CD4-positive, alpha-beta T cell treated with Interleukin-15 for 4 hours (primary cell): ENCODE measurements around the gene DCUN1D2.
"Not testable (repeated sequence)": the region's sequence is repeated elsewhere in the genome, so short reads cannot be mapped to it uniquely, and the experiment has no call there.

Experiments
- DNase-seq: peaks from one replicate; pipeline ENCODE4 v3.0.0-alpha.2; 2020; ENCODE audit warnings: low spot score

DCUN1D2 gene

DNA sequence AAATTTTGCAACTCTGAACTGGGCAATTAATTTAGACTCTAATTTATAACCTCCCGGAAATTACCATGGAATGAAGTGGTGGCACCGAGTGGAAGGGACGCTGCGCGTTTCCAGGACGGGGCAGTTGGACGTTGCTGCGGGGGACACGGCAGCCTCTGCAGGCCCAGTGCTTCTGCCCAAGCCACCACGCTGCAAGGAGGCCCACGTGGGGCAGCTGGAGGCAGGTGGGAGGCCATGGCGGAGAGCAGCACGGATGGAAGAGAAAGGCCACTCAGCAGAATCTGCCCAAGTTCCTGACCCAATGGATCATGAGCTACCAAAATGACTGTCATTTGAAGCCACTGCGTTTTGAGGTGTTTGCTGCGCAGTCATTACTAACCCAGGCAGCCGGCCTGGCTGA lies 26.0 kb downstream of the DCUN1D2 start:
- no peak for DNase-seq

DNA sequence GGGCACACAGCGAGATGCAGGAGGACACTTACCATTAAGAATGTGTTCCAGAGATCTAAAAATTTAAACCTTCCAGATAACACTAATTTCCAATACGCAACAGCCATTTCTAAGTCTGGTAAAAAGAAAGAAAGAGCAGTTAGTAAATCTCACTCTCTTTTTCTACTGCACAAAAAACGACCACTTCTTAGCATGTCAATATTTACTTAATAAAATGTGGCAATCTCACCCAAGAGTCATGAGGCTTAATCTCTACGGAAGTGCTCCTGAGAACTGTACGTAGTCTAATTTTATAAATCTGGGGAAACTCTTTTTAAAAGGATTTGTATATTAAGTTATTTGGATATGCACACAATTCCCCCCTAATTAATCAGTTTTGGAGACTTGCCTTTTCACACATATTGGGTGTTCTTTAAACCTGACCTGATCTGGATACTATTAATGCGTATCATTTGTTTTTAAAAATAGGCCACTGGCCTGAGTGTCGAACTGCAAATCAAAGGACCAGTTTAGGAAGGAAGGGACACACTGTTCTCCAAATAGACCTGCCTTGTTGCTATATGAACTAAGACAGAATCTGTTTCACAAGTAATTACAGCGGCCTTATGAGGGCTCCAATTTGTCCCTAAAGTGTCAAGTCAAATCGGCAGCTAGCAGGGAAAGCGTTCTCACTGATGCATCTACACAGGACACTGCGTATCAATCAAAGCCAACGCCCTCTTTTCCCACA lies 29.3 kb downstream of the DCUN1D2 start:
- no peak for DNase-seq

DNA sequence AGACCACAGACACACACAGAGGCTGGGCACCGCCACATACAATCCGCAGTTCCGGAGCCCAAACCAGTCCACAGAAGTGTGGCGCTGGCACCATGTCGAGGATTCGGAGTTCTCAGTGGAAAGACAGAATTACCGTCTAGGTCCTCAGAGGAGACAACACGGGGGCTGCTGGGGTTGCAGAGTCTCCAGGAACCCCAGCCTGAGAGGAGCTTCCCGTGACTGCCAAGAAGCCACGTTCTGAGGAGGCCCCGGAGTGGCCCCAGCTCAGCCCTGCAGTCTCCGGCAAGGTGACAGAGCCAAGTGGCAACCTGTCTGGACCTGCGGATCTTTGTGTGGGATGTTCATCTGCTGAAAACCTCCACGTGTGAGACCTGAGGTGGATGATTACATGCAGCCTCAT lies 29.9 kb downstream of the DCUN1D2 start:
- no peak for DNase-seq

DNA sequence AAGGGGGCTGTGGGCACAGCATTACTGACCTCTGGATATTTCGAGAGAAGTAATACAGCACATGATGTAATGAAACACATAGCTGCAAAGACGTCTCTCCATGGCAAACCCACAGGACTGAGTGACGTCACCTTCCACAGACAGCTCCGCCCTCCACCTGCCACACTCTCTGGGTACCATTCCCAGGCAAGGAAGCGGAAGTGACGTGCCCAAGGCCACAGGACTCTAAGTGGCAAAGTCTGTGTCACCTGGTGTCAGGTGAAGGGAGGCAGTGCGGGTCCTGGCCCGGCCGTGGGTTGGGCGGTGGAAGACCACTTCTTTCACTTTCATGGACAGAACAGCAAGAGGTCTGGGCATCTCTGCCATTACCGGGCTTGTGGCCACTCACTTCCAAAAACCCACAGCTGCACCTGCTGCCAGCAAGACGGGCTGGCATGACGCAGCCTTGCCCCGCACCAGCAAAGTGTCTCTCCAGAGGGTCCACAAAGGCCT lies 30.4 kb downstream of the DCUN1D2 start:
- DNase-seq = no peak

DNA sequence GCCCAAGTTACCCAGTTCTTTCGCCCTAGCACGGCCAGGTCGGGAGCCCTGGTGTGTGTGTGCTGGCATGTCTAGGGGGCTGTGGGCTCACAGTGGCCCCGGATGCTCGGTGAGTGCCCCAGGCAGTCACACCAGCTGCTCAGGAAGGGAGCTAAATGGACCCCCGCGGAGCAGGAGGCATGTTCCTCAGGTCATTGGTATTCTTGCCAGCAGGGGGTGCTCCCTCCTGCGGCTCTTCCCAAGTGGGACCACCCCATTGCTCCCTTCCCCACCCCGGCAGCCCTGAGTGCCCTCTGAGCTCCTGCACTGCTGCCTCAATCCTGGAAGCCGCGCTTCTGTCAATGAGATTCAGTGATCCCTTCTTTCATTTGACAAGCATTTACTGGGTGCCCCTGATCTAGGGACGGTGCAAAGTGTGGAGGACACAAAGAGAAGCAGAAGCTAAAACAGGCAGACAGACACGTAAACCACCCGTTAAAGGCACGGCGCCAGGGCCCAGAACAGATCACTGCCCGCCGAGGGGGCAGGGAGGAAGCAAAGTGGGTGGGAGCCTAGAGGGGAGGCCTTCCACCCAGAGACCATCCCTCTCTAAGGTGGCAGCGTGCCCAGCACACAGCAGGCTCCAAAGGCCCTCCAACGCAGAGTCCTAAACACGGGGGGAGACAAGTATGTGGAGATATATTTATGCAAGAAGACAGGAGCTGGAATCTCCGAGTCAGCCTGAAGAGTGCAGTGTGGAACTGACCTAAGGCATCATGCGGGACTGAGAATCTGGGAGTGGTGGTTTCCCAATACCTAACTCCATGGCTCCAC lies 32.1 kb downstream of the DCUN1D2 start:
- no peak for DNase-seq

DNA sequence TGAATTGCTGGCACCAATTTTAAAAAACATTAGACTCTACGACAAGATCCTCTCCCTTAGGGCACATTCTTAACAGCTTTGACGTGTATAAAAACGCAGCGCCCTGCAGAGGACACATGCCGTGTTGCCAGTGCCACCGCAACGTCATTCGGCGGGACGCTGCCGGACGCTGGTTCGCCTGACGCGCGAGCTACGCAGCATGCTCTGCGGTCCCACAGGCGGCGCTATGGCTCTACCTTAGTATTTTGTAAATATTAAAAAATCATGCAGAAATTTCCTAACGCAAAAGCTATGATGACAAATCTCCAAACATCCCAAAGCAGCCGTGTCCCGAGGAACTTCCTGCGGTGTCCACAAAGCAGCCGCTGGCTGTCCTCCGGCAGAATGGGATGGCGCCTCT lies 33.0 kb downstream of the DCUN1D2 start:
- DNase-seq = no peak

DNA sequence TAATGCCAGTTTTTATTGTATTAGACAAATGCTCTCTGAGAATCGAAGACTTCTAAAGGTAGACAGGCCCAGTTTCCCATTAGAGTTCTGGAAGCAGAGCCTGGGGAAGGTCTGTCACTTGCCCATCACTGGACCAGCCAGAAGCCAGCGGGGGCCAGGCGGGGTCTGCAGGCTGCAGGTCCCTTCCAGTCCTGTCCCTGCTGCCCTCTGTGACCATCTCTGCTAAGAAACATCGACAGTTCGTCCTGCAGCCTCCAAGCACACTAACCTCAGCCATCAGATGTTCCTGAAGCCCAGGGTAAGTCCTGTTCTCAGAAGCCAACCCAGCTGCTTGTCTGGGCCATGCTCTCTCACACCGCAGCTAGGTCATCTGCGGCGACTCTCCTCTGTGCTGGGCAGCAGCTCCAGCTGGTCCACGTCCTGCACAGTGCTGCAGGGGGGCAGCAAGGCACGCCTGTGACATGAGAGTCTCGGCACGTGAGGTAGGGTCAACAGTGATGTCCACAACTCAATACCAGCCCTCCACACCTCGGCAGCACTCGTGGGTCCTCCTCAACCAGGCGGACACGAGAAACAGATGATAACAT lies 34.3 kb downstream of the DCUN1D2 start:
- no peak for DNase-seq

DNA sequence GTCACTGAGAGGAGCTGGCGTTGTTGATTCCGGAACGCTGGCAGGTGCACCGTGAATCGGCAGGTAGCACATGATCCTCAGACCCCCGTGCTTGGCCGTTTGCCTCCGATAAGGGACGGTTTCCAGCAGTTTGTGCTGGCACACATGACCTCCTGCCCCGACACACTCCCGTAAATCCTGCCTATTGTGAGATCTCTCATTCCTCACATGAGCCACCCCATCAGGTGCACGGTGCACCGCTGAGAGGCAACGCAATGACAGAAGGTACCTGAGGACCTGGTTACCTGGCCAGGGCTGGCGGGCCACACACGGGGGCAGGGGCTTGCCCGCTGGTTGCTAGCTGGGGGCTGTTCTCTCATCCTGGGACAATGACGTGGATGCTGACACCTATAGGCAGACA lies 35.1 kb downstream of the DCUN1D2 start:
- no peak for DNase-seq

DNA sequence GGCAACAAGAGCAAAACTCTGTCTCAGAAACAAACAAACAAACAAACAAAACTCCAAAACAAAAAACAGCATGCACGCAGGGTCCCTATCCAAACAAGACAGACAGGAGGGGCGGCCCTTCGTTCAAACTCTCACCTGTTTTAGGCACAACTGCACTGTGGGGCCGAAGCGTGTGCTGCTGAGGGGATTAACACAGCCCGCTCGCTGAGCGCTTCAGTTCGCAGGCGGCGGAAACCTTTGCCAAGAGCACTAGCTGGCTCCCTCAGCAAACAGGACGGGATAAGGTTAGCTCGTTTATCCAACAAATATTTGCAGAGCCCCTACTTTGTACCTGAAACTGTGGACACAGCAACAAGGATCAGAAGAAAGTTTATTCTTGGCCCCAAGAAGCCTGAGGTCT lies 35.6 kb downstream of the DCUN1D2 start:
- no peak for DNase-seq

DNA sequence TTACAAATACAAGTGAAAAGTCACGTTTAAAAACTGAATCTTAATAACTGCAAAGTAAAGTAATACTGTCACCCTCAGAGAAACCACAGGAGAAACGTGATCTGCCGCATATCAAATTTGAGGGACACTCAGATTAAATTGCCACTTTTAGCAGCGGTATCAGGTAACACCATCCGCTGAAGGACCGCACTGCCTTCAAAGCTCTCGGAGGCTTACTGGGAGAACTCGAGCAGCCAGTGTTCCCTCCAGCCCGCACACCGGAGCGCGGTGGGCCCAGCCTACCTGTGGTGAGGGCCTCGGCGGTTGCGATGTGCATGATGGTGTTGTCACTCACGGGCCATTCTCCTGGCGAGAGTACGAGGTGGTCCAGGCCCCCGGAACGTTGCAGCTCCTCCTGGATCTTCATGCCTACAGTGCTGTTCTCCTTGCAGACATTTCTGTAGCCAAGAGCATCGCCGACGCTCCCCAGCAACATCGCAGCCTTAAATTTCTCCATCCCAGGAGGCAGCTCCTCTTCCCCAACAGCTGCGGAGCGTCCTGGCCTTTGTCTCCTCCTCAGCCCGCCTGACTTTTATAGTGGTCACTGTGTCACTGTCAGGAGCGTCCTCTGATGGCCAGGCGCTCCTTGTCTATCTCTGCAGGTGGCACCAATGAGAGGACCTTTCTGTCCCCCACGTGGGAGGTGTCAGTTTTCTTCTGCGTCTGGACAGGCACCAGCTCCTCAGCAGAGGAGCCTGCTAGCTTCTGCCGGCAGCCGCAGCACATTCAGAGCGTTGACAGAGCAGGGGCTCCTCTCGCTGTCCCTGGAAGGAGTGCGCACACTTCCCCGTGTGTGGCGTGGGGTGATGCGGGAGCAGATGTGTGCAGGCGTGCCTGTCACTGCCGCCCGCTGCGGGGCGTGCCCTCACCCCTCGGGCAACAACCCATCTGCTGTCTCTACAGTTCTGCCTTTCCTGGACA lies 37.3 kb downstream of the DCUN1D2 start, which contains the start of gene ADPRHL1:
Gene ADPRHL1 (minus strand): TSS at position 547 of the 960 bp plus-strand sequence. CDS start 51 bp downstream, at position 496.
- no peak for DNase-seq

DNA sequence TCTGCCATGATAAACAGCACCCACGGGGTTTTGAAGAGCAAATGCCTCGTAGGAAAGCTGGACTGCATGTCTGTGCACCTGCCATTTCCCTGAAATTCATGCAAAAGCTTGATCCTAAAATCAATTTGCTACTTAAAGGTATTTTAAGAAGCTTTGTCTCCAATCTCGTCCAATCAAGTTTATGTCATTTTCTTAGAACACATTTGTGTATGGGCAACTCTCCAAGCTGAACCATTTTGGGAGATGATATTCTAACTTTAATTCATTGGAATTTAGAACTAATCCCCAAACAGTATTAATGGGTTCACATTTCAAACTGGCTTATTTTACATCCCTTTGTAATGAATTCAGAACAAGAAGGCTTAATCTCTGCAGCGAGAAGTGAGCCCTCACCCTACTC lies 38.0 kb downstream of the DCUN1D2 start:
- no peak for DNase-seq

DNA sequence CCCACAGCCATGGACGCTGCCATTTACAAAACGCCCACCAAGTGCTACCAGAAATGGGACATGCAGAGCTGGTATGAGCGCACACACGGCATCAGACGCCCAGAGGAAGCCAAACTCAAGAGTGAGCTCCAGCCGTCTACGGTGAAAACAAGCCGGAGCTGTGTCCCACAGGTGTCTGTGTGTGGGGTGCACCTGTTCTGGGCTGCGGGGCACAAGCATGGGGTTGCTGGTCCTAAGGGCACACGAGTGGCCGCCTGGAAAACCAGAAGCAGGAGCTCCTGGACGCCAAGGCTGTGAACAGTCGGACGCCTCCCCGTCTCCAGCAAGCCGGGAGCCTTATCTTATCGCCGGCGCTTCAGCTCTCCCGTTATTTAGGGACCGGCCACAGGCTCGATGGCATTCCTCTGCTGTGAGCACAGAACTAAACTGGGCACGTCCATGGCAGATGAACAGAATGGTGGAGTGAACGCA lies 38.5 kb downstream of the DCUN1D2 start:
- no peak for DNase-seq

DNA sequence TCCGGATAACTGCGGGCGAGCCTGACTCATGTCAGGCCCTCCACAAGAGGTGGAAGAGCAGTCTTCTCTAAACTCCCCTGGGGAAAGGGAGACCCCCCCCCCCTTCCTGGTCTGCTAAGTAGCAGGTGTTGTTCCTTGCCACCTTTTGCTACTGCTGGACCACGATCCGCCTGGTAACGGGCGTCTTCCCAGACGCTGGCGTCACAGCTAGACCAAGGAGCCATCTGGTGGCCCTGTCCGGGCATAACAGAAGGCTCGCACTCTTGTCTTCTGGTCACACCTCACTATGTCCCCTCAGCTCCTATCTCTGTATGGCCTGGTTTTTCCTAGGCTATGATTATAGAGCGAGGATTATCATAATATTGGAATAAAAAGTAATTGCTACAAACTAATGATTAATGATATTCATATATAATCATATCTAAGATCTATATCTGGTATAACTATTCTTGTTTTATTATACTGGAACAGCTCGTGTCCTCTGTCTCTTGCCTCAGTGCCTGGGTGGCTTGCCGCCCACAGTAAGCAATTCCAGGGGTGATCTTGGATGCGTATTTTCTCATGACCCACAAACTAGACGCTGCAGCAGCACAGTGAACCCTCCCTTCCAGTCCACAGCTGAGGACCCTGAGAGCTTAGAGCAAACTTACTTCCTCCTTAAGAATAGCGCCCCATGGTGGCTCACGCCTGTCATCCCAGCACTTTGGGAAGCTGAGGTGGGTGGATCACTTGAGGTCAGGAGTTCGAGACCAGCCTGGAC lies 39.5 kb downstream of the DCUN1D2 start:
- DNase-seq = not testable (repeated sequence)

DNA sequence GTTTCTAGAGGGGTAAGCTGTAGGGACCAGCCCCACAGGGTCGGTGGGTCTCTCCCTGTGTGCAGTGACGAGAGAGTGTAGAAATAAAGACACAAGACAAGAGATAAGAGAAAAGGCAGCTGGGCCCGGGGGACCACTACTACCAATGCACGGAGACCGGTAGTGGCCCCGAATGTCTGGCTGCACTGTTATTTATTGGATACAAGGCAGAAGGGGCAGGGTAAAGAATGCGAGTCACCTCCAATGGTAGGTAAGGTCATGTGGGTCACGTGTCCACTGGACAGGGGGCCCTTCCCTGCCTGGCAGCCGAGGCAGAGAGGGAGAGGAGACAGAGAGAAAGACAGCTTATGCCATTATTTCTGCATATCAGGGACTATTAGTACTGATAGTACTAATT lies 40.2 kb downstream of the DCUN1D2 start:
- not testable (repeated sequence) for DNase-seq

DNA sequence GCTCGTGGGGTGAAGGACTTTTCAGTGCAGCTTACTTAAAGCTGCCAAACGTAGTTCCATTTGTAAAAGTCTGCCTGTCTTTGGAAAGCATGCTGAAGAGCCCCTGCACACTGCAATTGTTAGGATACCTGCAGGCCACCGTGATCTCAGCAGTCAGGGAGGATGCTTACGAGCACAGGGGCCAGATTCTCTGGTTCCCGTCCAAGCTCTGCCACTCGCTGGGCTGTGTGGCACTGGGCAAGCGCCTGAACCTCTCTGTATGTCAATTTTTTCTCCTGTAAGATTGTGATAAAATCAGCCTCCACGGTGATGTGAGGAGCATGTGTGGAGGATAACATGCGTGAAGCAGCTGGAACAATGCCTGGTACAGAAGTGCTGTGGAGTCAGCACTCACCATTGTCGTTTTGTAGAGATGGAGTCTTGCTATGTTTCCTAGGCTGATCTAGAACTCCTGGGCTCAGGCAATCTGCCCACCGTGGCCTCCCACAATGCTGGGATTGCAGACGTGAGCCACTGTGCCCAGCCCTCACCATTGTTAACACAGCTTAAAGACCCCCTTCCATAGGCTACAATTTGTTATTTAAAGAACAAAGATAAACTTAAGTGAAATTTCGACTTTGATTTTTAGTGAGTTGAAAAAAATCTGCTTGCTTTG lies 40.7 kb downstream of the DCUN1D2 start:
- no peak for DNase-seq

DNA sequence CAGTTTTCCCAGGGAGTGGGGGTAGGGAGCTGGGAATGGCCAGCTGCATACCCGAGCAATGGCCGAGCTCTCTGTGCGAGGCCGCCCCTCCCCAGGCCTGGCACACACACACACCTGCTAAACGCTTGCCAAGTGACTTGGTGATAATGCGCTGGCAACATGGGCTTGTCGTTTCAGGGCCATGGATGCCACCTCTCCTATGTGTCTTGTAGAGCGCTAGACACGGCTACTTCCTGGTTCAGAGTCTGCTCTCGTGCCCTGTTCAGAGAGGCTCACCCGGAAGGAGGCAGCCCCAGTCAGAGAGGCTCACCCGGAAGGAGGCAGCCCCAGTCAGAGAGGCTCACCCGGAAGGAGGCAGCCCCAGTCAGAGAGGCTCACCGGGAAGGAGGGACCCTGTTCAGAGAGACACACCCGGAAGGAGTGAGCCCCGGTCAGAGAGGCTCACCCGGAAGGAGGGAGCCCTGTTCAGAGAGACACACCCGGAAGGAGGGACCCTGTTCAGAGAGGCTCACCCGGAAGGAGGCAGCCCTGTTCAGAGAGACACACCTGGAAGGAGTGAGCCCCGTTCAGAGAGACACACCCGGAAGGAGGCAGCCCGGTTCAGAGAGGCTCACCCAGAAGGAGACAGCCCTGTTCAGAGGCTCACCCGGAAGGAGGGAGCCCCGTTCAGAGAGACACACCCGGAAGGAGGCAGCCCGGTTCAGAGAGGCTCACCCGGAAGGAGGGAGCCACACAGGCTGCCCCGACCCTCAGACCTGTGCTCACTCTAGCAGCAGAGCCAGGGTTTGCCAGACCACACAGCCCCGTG lies 41.4 kb downstream of the DCUN1D2 start:
- peak; percentile 41 for DNase-seq

DNA sequence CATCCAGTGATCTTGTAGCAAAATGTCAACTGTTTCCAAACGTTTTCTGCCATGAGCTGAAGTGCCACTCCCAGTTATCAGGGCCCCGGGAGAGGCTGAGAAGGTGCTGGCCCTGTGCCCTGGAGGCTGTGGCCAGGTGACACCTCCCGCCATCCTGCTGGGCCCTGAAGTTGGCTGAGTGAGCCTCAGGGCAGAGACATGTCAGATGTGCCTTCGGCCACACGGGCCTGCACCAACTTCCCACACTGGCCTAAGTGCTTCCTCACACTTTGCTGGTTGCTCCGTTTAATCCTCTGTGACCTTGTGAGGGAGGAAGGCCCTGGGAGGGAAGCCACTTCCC lies 42.0 kb downstream of the DCUN1D2 start:
- DNase-seq = no peak

DNA sequence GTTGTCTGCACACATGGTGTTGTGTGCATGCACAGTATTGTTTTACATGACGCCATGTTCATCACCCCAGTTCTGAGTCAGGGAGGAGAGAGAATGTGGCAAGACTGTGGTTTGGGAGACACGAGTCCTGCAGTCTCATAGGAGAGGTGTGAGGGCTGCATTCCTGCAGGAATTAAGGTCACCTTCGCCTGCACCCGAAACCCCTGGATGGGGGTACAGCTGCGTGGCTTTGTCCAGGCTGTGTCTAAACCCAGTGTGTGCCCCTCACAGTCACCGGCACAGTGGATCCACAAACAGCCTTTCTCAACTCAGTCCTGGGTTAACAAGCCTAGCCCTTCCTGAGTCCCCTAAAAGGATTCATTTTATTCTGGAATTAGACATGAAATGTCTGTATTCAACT lies 42.9 kb downstream of the DCUN1D2 start:
- no peak for DNase-seq

DNA sequence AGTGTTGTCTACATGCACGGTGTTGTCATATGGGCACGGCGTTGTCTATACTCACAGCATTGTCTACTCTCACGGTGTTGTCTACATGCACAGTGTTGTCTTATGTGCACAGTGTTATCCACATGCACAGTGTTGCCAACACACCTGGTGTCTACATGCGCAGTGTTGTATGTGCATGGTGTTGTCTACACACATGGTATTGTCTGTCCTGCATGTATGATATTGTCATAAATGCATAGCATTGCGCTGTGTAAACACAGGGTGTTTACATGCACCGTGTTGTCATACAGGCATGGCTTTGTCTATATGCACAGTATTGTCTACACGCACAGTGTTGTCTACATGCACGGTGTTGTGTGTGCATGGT lies 44.0 kb downstream of the DCUN1D2 start:
- DNase-seq = no peak
